ENCODE results near the gene C3orf38.

GRCh38 chr3:88189361-88189810 lies 39.6 kb downstream of the C3orf38 start:
- TF ChIP-seq TAF1 (IDR thresholded peaks at IDR 0.05; ENCODE audit: low read depth, low read length) = no peak
- TF ChIP-seq POLR2A (IDR thresholded peaks at IDR 0.05; ENCODE audit: low read depth, low read length) = no peak
- TF ChIP-seq POLR2AphosphoS5 (IDR thresholded peaks at IDR 0.05; ENCODE audit: low read depth, low read length) = no peak

Data from GM12891 (cell line).